GM18511 (cell line): ENCODE measurements around the gene CDH4.

Experiments
- ATAC-seq: cut with Tn5 transposase; IDR thresholded peaks from one replicate; pipeline ENCODE4 v1.9.1; 2021; ENCODE audit warnings: mild to moderate bottlenecking, moderate library complexity; ENCODE audit not compliant: unreplicated experiment

Gene CDH4

GRCh38 chr20:61322151-61322865 lies 70.2 kb downstream of the CDH4 start:
- ATAC-seq = no peak

- no peak for ATAC-seq
These were observed 72.8 kb downstream of the CDH4 start for GRCh38 chr20:61324906-61325305.

GRCh38 chr20:61325718-61326117 lies 73.7 kb downstream of the CDH4 start:
- no peak for ATAC-seq

- ATAC-seq = no peak
These were observed 77.0 kb downstream of the CDH4 start for GRCh38 chr20:61328911-61329558.

GRCh38 chr20:61330441-61330840 lies 78.4 kb downstream of the CDH4 start:
- no peak for ATAC-seq

- ATAC-seq = no peak
These were observed 79.5 kb downstream of the CDH4 start for GRCh38 chr20:61331543-61331942.

- no peak for ATAC-seq
These were observed 80.2 kb downstream of the CDH4 start for GRCh38 chr20:61332016-61332975.

GRCh38 chr20:61333484-61334108 lies 81.5 kb downstream of the CDH4 start:
- ATAC-seq = no peak

- no peak for ATAC-seq
These were observed 88.1 kb downstream of the CDH4 start for GRCh38 chr20:61340157-61340556.

- no peak for ATAC-seq
These were observed 89.5 kb downstream of the CDH4 start for GRCh38 chr20:61341605-61342004.

- ATAC-seq = no peak
These were observed 91.9 kb downstream of the CDH4 start for GRCh38 chr20:61343934-61344333.

GRCh38 chr20:61345656-61346055 lies 93.6 kb downstream of the CDH4 start:
- no peak for ATAC-seq

- ATAC-seq = no peak
These were observed 94.9 kb downstream of the CDH4 start for GRCh38 chr20:61346996-61347395.

- no peak for ATAC-seq
These were observed 95.4 kb downstream of the CDH4 start for GRCh38 chr20:61347443-61347842.

- ATAC-seq = no peak
These were observed 97.5 kb downstream of the CDH4 start for GRCh38 chr20:61349447-61350165.

- no peak for ATAC-seq
These were observed 98.6 kb downstream of the CDH4 start for GRCh38 chr20:61350500-61351250.

GRCh38 chr20:61352346-61353260 lies 100.5 kb downstream of the CDH4 start:
- ATAC-seq = no peak

GRCh38 chr20:61353261-61354000 lies 101.4 kb downstream of the CDH4 start:
- no peak for ATAC-seq
